HG02870 (cell line): Measurements from ENCODE around the gene PYGL.
A peak's percentile ranks its signal among the peaks of the same experiment; 100 is the strongest.
"Not testable (repeated sequence)": the region's sequence is repeated elsewhere in the genome, so short reads cannot be mapped to it uniquely, and the experiment has no call there.

Experiments
- ATAC-seq: cut with Tn5 transposase; IDR thresholded peaks from one replicate; pipeline ENCODE4 v1.9.1; 2021; ENCODE audit warnings: mild to moderate bottlenecking, moderate library complexity; ENCODE audit not compliant: unreplicated experiment

PYGL gene

DNA sequence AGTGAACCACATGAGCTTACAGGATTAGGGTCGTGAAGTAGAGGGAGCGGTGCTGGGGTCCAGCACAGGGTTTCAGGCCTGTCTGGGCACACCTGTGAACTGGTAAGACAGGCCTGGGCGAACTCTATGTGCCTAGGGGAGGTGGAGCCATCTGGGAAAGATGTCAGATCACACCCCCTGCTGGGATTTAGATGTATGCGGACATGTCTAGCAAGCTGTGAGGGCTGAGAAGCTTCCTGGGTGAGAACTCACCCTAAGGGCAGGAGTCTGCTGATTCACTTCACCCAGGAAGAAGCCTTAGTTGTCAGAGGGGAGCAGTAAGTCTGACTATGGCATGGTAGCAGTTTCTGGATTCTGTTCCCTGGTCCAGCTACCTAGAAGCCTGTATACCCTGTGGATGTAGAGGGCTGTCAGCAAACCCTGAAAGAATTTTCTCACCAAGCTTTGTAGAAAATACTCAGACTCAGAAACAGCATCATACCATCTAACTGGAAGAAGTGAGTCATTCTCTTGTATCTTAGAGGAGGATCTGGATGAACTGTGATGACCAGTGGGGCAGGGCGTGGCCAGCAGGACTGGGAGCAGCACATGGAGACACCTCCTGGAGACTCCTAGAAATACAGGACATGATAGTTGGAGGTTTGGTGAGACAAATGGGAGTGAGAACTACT is 11.2 kb upstream of the PYGL start:
- no peak for ATAC-seq

DNA sequence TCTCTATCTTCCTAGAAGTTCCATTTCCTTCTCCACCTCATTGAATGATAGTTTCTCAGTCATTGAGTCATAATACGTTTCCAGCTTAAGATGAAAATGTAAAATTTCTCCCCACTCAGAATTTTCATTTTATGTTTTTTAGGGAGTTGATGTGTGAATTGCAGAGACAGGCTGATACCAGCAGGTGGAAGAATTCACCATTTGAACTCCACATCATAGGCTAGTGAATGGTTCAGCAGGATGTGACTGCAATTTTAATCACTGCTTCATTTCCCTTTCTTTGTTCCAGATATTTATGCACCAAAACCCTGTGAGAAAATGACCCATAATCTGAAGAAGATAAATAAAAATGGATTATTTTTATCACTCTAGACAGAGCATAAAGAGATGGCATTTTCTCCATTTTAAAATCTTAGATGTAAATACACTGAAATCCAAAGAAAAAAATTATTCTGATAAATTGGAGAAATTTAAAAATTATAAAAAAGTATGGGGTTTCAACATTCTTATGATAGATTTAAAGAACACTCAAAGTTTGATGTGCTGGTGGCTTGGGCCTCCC is 10.6 kb upstream of the PYGL start:
- ATAC-seq: peak; percentile 55

DNA sequence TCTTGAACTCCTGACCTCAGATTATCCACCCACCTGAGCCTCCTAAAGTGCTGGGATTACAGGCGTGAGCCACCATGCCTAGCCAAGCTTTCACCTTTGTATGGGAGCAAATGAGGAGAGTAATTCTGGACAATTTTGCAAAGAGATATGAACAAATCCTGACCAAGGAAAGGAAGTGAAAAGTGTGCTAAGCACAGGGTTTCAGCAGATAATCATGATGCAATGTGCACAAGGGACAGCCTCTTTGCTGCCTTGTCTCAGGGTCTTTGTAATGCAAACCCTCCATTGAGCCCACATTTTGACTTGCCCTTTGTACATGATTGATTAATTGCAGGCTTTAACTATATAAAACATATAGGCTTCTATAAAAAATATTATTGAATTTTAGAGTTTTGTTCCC is 9.2 kb upstream of the PYGL start:
- ATAC-seq: no peak

DNA sequence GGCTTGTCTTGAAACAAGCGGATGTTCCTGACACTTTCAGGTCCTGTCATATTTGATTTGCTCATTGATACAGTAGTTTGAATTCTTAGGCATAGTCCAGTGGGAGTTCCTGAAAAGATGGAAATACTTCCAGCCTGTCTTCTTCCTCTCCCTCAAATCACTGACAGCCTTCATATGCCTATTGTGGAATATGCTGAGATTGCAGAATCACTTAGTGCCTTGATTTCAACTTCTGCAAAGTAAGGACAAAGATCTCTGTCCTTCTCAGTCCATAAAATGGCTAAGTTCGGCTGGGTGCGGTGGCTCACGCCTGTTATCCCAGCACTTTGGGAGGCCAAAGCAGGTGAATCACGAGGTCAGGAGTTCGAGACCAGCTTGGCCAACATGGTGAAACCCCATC is 6.7 kb upstream of the PYGL start:
- ATAC-seq: no peak

DNA sequence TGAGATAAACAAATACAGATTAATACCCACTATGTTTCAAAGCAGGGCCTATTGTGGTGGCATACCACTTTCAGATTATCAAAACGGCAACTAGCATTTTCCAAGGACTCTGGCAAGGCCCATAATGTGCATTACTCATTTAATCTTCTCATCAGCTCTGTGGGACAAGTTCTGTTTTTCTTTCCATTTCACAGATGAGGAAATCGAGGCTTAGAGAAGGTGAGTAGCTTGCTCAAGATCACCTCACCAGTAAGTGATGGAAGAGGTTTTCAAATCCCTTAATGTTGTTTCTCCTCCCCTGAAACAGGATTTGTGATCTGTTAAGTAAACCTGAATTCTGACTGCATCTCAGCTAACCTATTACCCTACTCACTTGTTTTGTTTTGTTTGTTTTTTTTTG is 3.9 kb upstream of the PYGL start:
- ATAC-seq: no peak

DNA sequence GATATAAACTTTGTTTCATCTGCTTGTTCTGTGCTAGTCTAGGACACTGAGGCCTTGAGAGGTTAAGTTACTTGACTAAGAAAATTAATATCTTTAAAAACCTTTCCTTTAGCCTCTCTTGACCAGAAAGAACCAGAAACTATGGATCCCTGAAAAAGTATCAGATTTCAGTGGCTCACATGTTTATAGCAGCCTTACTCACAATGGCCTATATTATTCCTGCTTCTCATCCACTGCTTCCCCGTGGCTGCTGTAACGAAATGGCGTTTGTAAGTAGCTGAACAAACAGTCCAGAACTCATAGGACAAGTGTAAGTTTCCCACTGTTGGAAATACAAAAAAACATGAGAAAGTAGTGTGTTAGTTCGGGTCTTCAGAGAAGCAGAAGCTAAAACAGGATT is 3.2 kb upstream of the PYGL start:
- ATAC-seq: no peak

DNA sequence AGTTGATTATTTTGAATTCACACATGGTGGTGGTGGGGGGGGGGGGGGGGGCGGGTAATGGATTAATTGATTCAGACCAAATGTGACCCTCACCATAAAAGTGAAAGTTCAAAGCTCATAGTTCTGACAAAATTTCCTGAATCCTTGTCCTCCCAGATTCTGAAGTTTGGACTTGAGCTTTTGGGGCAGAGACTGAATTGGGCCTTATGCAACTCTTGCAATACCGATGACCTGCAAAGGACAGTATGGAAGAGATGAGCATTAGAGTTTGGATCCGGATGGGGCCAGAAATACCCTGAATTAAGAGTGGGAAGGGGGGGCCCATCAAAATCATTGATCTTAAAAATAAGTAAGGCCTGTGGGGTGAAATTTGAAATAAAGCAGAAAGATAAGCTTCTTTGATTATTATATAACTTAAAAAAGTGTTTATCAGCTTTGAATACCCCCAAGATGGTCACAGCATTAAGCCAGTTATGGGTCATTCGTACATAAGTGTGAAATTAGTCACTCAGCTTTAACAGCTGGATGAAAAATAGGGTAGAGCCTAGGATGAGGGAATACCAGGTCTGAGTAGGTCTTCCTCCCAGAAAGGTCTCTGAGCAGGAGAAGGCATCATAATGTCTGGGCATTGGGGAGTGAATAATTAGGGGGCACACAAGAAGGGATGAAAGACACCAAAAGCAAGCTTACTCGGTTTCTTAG is 2.1 kb upstream of the PYGL start:
- no peak for ATAC-seq

DNA sequence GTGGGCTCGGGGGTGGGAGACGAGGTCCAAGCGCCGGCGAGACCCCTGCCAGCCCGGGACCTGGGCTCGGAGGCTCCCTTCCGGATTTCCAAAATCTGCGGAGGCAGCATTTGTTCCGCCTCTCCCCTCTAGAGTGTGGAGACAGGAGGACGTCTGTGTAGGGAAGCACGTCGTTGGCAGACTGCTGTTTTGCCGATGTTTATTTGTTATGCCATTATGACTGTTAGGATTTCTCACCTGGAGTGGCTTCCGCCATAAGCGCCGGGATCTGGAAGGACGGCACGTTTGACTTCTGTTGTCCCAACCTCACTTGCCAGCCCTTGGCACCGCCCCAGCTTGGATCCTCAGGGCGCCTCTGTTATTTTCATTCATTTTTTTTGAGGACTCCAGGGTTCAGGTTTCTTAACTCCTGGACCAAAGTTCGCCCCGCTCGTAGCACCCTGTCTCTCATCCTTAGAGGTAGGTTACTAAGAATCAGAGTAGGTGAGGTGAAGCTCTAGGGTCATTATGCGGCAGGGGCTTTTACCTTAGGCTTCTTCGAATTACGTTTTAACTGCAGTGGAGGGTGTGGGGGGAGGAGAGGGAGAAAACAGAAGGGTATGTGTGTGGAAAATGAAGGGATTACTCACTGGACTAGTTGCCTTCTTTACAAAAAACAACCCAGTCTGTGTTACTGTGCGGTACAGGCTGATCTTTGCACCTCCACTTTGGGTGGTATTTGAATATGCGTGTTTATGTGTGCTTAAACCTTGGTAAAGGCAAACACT is 547 bp upstream of the PYGL start:
- ATAC-seq: no peak

DNA sequence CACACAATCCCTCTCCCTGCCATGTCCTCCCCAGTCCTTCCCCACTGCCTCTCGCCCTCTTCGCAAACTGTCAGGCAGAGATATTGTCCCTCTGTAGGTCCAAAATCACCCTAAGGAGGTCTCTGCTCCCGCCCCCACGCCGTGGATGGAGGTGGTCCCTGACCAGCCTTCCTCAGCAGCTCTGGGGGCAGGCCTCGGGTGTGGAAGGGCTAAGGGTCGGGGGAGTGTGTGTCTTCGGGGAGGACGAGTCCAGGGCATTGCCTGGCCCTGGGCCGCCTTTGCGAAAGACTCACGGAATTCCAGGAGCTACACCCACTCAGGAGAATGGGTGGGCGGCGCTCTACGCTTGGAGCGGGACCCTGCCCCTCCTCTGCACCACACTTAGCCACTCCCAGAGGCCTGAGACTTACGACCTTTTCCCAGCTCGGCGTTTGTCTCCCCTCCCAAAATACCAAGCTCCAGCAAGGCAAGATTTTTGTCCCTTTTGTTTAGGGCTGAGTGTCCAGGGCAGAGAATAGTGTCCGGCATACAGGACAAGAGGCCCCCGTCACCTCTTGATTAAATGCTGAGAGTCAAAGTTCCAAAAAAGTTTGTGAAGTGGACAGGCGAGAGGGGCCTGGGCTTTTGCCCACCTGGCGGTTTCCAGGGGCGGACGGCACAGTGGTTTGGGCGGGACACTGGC is 881 bp downstream of the PYGL start:
- no peak for ATAC-seq

DNA sequence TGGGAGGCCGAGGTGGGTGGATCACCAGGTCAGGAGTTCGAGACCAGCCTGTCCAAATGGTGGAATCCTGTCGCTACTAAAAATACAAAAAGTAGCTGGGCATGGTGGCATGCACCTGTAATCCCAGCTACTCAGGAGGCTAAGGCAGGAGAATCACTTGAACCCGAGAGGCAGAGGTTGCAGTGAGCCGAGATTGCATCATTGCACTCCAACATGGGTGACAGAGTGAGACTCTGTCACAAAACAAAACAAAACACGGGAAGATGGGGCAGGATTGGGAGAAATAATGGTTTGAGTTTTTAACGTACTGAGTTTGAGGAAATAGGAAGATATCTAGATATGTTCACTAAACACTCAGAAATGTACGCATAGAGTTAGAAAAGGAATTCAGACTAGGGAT is 2.6 kb downstream of the PYGL start:
- ATAC-seq: not testable (repeated sequence)

DNA sequence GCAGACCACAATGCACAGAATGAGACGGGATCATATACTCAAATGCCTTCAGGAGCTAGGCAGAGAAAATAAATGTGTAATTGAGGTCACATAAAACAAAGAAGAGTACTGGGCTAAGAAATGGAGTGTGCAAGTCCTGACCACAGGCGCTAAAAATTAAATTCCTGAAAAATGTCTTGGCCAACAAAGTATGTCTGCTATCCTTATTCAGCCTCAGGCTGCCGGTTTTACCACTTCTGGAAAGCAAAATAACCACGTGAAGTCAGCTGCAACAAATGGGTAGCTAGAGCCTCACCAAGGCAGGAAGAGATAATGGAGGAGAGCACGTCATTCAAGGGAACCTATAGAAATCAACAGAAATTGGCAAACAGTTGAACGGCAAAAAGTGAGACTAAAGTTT is 3.1 kb downstream of the PYGL start:
- ATAC-seq: no peak

DNA sequence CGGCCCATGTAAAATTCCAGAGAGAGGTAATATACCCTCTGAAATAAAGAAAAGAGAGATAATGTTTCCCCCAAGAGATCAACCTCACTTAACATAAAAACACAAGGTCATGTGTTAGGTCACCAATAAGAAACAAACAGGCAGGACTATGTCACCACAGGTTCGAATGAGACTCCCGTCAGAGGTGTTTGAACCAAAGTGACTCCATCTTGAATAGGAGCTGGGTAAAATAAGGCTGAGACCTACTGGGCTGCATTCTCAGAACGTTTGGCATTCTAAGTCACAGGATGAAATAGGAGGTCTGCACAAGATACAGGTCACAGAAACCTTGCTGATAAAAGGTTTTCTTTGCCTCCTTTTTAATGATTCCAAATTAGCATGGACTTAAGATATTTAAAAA is 6.5 kb downstream of the PYGL start:
- no peak for ATAC-seq

DNA sequence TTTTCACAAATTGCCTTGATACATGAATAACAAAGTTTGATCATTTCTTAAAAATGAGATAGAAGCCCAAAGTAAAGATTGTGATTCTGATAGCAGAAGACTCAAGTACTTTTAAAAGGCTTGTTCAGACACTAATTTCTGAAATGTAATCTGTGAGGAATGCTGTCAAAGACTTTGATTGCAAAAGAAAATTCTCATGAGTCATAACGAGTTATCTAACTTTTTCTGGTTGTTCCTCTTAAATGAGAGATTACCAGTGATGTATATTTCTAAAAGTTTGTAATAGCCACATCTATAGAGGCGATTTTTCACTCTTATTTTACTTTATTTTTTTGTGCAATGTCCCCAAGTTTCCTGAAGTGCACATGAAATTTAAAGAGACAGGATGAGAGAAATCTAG is 7.0 kb downstream of the PYGL start:
- no peak for ATAC-seq

DNA sequence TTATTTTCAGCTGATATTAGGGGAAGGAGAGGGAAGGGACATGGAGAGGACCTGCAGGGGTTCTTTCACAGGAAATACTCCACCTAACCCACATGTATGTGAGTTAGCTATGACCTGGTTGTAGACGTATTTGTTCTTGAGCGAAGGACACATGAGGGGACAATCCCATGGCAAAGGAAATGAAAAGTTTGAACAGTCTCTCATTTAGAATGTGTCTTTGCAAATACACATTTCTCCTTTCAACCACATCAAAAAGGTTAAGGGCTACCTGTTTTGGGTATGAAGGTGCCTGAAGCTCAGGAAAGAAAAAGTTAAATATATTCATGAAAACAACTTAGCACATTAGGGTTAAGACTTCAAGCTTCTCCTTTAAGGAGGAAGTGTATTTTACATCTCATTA is 7.4 kb downstream of the PYGL start:
- no peak for ATAC-seq

DNA sequence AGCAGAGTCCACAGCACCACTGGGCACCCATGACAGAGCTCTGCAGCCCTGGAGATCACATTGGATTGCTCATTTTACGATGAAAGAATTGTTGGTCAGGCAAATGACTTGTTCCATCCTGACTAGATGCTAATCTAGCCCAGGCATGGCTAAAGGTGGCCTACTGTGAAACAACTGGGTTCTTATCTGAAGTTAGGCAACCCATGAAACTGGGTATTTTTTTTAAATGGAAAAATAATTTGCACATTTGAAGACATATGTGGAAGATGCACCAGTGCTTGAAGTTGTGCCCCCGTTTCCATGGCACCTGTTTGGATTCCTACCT is 8.3 kb downstream of the PYGL start:
- ATAC-seq: no peak

DNA sequence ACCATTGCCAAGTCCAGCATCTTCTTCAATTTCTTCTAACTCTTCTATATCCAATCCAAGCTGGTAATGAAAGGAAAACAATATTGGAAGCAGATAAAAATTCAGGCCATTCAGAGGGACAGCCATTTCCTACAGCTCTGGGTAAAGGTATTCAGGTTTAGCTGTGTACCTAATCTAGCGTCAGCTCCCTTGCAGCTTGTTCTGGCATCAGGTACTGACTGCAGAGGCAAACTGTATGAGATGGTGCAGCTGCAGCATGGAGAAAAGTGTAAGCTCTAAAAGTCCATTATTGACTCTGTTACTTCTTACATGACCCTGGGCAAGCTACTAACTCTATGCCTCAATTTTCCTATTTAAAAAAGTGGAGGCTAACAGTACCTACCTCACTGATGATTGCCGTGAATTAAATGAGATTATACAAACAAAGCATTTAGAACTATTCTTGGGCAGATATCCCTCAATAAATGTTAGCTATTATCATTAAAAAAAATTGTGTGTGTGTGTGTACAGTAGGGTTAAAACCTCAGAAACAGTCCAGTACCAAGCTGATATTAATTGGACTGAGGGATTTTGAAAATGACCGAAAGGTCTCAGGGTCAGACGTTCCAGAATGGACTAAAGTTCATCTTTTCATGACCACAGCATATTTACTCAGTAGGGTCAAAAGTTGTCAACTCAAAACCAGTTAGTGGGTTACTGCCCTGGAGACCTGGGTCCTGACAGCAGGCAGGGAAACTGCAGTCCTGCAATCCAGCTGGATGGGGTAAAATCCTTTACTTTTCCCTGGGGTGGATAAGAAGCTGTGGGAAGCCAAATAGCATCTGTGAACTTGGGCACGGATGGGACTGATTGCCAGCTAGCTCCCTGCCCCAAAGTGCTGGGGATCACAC is 8.9 kb downstream of the PYGL start:
- no peak for ATAC-seq

DNA sequence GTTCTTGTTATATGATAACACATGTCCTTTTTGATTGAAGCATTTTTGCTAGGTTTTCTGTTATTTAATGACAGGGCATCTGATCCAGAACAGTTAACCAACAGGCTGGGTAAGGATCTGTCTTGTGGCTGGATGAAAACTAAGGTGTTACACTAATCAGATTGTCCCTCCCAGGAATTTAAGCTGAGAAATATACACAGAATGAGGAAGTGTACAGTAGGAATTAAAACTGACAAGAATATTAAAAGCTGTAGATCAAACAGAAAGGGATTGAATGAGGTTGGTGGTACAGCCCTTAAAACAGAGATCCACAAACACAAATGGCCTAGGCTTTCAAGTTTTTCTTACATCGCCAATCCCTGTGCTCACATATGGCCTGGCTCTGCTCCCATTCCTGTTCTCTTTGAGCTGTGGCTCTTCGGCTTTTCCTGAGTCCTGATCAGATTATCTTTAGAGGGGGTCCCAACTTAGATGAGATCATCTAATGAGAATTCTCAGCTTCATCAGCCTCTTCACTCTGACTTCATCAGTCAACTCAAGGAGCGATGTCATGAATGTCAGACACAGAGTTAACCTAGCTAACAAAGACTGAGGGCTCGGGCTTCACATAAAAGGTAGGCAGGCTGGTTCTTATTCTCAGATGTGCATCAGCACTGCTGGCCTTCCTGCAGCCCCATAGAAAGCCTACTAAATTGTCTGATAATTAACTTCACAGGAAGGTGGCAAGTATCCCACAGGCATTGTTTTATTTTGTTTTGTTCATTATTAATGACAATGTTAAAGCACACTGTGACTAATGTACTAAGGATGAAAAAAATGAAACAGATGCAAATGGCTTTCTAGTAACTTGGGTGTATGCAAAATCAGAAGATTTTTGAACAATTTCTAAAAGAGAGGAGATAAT is 11.4 kb downstream of the PYGL start:
- no peak for ATAC-seq

DNA sequence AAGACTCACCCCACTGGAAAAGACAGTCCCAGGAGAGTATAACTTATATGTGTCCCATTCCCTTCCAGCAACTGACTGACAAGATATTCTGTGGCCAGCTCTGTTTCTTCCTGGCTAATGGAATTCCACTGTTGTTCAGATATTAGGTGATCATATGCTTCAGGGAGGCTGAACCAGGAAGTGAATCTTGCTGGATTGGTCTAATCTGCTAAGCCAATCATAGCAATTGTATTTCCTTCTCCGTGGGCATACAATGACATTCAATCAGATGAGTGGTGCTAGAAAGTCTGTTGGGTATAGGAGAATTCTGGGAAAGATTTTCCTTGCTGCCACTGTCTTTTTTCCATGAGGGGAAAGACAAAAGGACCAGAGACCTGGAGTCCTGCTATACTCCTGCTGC is 12.1 kb downstream of the PYGL start:
- no peak for ATAC-seq

DNA sequence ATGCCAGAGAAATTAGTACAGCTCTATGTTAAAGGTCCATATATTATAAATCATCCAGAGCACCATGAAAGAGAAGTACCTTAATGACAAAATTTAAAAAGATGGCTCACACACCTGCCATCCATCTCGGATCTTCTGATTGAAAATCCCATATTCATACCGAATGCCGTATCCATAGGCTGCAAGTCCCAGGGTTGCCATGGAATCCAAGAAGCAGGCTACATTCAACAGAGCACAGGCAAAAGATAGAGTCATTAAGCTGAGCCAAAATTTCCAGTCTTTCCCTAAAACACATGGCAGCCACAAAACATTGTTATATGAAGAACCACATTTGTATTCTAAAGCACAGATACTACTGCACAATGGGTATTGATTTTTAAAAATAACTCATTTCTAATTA is 12.7 kb downstream of the PYGL start:
- ATAC-seq: no peak
